GM20000 (cell line): ENCODE data around the gene C14orf180.

Experiments used
- DNase-seq: peaks from one replicate; pipeline ENCODE4 v3.0.0; 2012; ENCODE audit warnings: low spot score
- CTCF ChIP-seq: IDR thresholded peaks from 2 replicates; pipeline ENCODE4 v1.5.1; 2012; ENCODE audit warnings: mild to moderate bottlenecking, control low read depth; ENCODE audit errors: extremely low read depth, missing control alignments

The C14orf180 gene

GRCh38 chr14:104541905-104542465 is 37.6 kb upstream of the C14orf180 start:
- TF ChIP-seq CTCF: no peak
- no peak for DNase-seq

- no peak for DNase-seq
- TF ChIP-seq CTCF: no peak
Measured at GRCh38 chr14:104542871-104543830, 36.4 kb upstream of the C14orf180 start.

GRCh38 chr14:104544362-104544961 is 35.1 kb upstream of the C14orf180 start:
- TF ChIP-seq CTCF: no peak
- DNase-seq: no peak

- no peak for TF ChIP-seq CTCF
- DNase-seq: no peak
Measured at GRCh38 chr14:104545151-104545941, 34.2 kb upstream of the C14orf180 start.

- no peak for TF ChIP-seq CTCF
- DNase-seq: no peak
Measured at GRCh38 chr14:104545942-104546501, 33.5 kb upstream of the C14orf180 start.

- no peak for DNase-seq
- no peak for TF ChIP-seq CTCF
Measured at GRCh38 chr14:104546591-104547309, 32.8 kb upstream of the C14orf180 start.
